GM12891 (cell line): Measurements from ENCODE around the gene PLS3.

Experiments used
- PAX5 ChIP-seq: IDR thresholded peaks from 2 replicates; pipeline ENCODE4 v1.6.1; 2011; ENCODE audit warnings: low read length, moderate library complexity, mild to moderate bottlenecking; ENCODE audit not compliant: insufficient read depth, severe bottlenecking
- POLR2A ChIP-seq: IDR thresholded peaks from 2 replicates; pipeline ENCODE4 v1.6.1; 2011; ENCODE audit warnings: low read depth, low read length, control low read depth
- POLR2AphosphoS5 ChIP-seq: IDR thresholded peaks from 2 replicates; pipeline ENCODE4 v1.6.1; 2011; ENCODE audit warnings: low read depth, low read length, control low read depth
- SPI1 ChIP-seq: IDR thresholded peaks from 2 replicates; pipeline ENCODE4 v1.6.1; 2011; ENCODE audit warnings: low read depth, low read length, control low read depth
- TAF1 ChIP-seq: IDR thresholded peaks from 2 replicates; pipeline ENCODE4 v1.6.1; 2011; ENCODE audit warnings: low read depth, low read length, control low read depth

GRCh38 chrX:115603534-115604074 lies 42.6 kb downstream of the PLS3 start:
- no peak for TF ChIP-seq TAF1
- TF ChIP-seq POLR2A, result no peak
- TF ChIP-seq POLR2AphosphoS5, result no peak
- no peak for TF ChIP-seq PAX5
- TF ChIP-seq SPI1, result no peak
